CD4-positive, alpha-beta T cell treated with Interleukin-15 for 1 hour (primary cell): ENCODE measurements around the gene THADA.

Experiments
- DNase-seq: peaks from one replicate; pipeline ENCODE4 v3.0.0-alpha.2; 2020

THADA gene

GRCh38 chr2:43228321-43228751 lies 367.5 kb downstream of the THADA start:
- no peak for DNase-seq

GRCh38 chr2:43227830-43228281 lies 368.0 kb downstream of the THADA start:
- no peak for DNase-seq

GRCh38 chr2:43226955-43227829 lies 368.6 kb downstream of the THADA start:
- peak; percentile 68 for DNase-seq

GRCh38 chr2:43226558-43226954 lies 369.3 kb downstream of the THADA start, which contains the start of gene ZFP36L2:
Gene ZFP36L2 (minus strand): TSS chr2:43226606. CDS start chr2:43226315, 291 bp downstream.
- peak; percentile 96 for DNase-seq

GRCh38 chr2:43225788-43226557 lies 369.9 kb downstream of the THADA start:
- DNase-seq: peak; percentile 84

GRCh38 chr2:43225093-43225787 lies 370.6 kb downstream of the THADA start:
- DNase-seq: peak; percentile 79

GRCh38 chr2:43224571-43225092 lies 371.2 kb downstream of the THADA start:
- peak; percentile 48 for DNase-seq

- DNase-seq: peak; percentile 79
Measured at GRCh38 chr2:43224131-43224570, 371.7 kb downstream of the THADA start.

- DNase-seq: no peak
Measured at GRCh38 chr2:43223521-43224001, 372.3 kb downstream of the THADA start.

GRCh38 chr2:43222475-43223309 lies 373.1 kb downstream of the THADA start:
- DNase-seq: no peak

- DNase-seq: peak; percentile 70
Measured at GRCh38 chr2:43221763-43222474, 373.9 kb downstream of the THADA start.

- DNase-seq: peak; percentile 49
Measured at GRCh38 chr2:43221124-43221762, 374.6 kb downstream of the THADA start.

- DNase-seq: no peak
Measured at GRCh38 chr2:43220760-43221123, 375.1 kb downstream of the THADA start.

- DNase-seq: no peak
Measured at GRCh38 chr2:43220229-43220751, 375.5 kb downstream of the THADA start.

GRCh38 chr2:43219383-43220228 lies 376.2 kb downstream of the THADA start:
- DNase-seq: peak; percentile 83

- DNase-seq: peak; percentile 93
Measured at GRCh38 chr2:43218702-43219382, 377.0 kb downstream of the THADA start.

GRCh38 chr2:43218155-43218701 lies 377.6 kb downstream of the THADA start:
- DNase-seq: no peak
